ENCODE measurements around the gene HIP1R. TPM values are rescaled to one million over a fixed set of nuclear protein-coding genes. Genes with fewer than 3 reads are reported as not detected.

HIP1R gene
- total and polyA plus RNA-seq, 2 of the 13 experiments (the other 11 are each of a cell fraction or from before 2014, with no cell fraction given): 18.4 to 25.5 TPM

- TF ChIP-seq ZBTB21 (CRISPR knock-in tag; IDR thresholded peaks at IDR 0.05) (no peak), ZNF180 (CRISPR knock-in tag; IDR thresholded peaks at IDR 0.05; ENCODE audit: borderline replicate concordance, low read depth) (no peak), U2AF1 (optimal IDR thresholded peaks at IDR 0.05; ENCODE audit: low read depth, low read length) (peak; percentile 65), ZNF737 (CRISPR knock-in tag; IDR thresholded peaks at IDR 0.05; ENCODE audit: borderline replicate concordance) (no peak), E2F1 (CRISPR knock-in tag; IDR thresholded peaks at IDR 0.05) (no peak), ZNF674 (CRISPR knock-in tag; IDR thresholded peaks at IDR 0.05; ENCODE audit: low read depth) (no peak), ZNF678 (CRISPR knock-in tag; IDR thresholded peaks at IDR 0.05) (no peak), ERF (CRISPR knock-in tag; IDR thresholded peaks at IDR 0.05) (no peak), SOX5 (CRISPR knock-in tag; IDR thresholded peaks at IDR 0.05; ENCODE audit: borderline replicate concordance) (no peak), MIXL1 (CRISPR knock-in tag; IDR thresholded peaks at IDR 0.05) (no peak), JUN (CRISPR knock-in tag; IDR thresholded peaks at IDR 0.05) (no peak), PLSCR1 (CRISPR knock-in tag; IDR thresholded peaks at IDR 0.05; ENCODE audit: borderline replicate concordance) (no peak), ZFP82 (CRISPR knock-in tag; IDR thresholded peaks at IDR 0.05; ENCODE audit: borderline replicate concordance) (no peak), ZFP41 (CRISPR knock-in tag; IDR thresholded peaks at IDR 0.05; ENCODE audit: borderline replicate concordance) (no peak), PRDM4 (CRISPR knock-in tag; IDR thresholded peaks at IDR 0.05; ENCODE audit: borderline replicate concordance) (no peak), RBM39 (IDR thresholded peaks at IDR 0.05; ENCODE audit: low read depth, low read length, poor library complexity, severe bottlenecking) (no peak), ZNF230 (CRISPR knock-in tag; IDR thresholded peaks at IDR 0.05) (no peak), ESRRA (CRISPR knock-in tag; IDR thresholded peaks at IDR 0.05; ENCODE audit: low read depth) (0 out of 2 replicates have a peak, but pooled peaks have one; percentile 16), ATF2 (CRISPR knock-in tag; IDR thresholded peaks at IDR 0.05) (no peak), ZKSCAN1 (IDR thresholded peaks at IDR 0.05; ENCODE audit: low read length) (no peak), NR0B2 (CRISPR knock-in tag; IDR thresholded peaks at IDR 0.05) (no peak), ZNF607 (CRISPR knock-in tag; IDR thresholded peaks at IDR 0.05; ENCODE audit: borderline replicate concordance) (no peak), CBX2 (IDR thresholded peaks at IDR 0.05; ENCODE audit: low read depth, low read length) (no peak), CBX2 (CRISPR knock-in tag; IDR thresholded peaks at IDR 0.05; ENCODE audit: low read depth) (no peak)
Observed at GRCh38 chr12:122865268-122866231, 30.3 kb downstream of the HIP1R start (continued).

All from HepG2 (cell line).